Measurements from ENCODE around the gene CKB.

The CKB gene

DNA sequence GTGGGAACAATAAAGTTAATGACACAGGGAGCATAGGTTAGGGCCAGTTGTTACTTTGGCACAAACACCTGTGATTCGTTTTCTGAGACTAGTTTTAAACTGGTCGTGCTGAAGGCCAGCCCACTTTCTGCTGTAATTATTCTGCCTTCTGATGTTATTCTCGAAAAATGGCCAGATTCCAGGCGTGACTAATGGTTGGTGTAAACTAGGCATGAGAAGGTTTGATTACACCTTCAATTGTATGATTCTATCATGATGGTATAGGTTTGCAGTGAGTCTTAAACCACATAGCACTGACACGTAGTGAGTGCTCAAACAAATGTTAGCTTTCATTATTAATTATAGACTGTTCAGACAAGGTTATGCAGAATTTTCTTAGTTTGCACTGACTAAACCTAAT is 39.0 kb downstream of the CKB start:
- no peak for DNase-seq (ENCODE audit: low read depth)

DNA sequence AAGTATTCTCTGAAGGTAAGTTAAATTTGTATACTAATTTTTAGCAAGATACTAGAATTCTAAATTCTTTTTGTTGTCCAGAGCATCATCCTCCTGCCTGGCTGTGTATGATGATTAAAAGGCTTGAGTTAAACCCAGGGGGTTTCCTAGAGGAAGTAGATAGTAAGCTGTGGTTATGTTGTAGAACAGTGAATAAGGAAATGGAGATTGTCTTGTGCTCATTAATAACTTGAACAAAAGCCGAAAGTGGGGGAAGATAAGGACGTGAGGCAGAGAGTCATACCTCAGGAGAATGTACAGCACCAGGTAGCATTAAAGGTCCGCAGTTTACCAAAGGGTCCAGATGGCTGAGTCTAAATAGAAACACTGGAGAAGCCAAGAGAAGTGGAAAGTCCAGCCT is 42.0 kb downstream of the CKB start:
- no peak for DNase-seq (ENCODE audit: low read depth)

DNA sequence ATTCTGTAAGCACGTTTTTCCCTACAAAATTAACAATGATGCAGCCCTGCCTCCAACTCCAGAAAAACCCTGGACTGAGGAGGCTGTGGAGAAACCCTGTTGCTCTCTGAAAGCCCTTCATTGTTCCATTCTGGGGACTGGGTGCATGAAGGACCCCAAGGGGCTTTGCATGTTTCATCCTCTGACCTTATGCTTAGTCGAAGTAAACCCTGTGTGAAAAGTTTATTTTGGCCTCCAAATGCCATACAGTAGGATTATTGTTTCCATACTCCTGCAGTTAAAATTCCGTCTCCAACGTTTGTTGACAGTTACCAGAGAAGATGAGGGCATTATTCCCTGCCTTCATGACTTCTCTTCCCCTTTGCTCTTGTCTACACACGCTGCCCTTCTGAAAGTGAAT is 46.0 kb downstream of the CKB start:
- no peak for DNase-seq (ENCODE audit: low read depth)

DNA sequence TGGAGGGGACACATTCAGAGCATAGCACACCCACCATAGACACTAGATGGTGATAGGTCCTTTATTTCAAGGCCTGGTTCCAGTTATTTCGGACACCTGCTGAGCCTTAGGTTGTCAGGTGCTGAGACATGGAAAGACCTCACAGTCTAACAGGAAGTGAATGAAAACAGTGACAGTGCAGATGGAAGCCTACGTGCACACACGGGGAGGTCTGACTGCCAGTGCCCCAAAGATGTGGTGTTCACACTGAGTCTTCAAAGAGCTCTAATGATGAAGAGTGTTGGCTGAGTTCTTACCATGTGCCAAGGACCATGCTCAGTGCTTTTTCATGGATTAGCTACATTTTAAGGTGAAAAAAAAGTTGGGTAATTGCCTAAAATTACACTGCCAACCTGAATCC is 46.6 kb downstream of the CKB start:
- DNase-seq (ENCODE audit: low read depth) = no peak

DNA sequence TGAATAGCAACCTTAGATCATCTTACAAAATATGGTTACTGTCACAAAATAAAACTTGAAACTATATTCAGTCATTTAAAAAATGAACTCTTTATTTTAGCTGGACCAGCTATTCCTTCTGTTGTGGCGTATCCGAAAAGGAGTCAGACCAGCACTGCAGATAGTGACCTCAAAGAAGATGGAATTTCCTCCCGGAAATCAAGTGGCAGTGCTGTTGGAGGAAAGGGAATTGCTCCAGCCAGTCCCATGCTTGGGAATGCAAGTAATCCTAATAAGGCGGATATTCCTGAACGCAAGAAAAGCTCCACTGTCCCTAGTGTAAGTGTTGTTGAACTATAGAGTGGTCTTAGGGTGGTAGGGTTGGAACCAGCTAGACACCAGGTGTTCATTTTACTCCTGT is 47.7 kb downstream of the CKB start:
- DNase-seq (ENCODE audit: low read depth) = no peak

DNA sequence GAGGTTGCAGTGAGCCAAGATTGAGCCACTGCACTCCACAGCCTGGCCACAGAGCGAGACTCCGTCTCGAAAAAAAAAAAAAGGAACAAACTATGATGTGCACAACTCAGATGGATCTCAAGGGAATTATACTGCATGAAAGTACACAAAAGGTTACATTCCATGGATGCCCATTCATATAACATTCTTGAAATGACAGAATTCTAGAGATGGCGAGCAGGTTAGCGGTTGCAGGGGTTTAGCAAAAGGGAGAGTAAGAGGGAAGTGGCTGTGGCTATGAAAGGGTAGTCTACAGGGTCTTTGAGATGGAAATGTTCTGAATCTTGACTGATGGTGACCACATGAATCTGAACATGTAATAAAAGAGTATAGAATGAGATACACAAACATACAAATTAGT is 49.7 kb downstream of the CKB start:
- no peak for DNase-seq (ENCODE audit: low read depth)
